CD1c-positive myeloid dendritic cell (primary cell): ENCODE measurements around the gene PURA.

Experiments used
- DNase-seq: peaks from one replicate; pipeline ENCODE4 v3.0.0-alpha.2; 2016; ENCODE audit errors: extremely low spot score

Gene PURA

DNA sequence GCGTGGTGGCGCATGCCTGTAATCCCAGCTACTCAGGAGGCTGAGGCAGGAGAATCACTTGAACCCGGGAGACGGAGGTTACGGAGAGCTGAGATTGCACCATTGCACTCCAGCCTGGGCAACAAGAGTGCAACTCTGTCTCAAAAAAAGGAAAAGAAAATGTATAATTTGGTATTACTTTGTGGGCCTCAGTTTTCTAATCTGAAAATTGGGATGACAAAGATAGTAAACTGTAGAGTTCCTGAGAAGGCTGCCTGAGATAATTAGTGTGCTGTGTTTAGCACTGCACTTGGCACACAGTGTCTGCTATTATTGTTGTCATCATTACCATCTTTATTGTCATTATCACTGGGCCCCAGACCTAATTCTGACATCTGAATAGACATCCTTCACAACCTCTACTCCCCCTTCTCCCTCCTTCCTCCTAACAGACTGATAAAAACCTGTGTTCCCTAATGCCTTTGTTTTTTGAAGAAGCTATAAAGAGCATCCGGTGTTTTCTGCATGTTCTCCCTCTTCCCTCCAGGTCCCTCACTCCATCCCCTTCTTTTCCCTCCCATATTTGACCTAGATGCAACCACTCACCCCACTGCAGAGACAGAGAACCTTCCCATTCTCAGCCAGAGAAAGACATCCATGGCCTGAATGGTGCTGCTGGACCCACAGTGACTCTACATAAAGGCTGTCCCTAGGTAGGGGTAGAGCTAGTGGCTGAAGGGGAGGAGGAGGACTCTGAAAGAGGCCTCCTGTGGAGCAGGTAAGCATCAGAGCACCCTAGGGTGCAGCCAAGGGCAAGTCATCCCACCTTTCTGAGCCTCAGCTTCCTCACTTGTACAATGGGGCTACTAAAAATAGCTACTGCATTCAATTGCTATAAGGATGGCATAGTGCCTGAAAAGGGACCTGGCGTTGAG lies 45.4 kb downstream of the PURA start:
- DNase-seq = no peak

GRCh38 chr5:140162275-140162674 lies 48.4 kb downstream of the PURA start:
- DNase-seq = no peak

DNA sequence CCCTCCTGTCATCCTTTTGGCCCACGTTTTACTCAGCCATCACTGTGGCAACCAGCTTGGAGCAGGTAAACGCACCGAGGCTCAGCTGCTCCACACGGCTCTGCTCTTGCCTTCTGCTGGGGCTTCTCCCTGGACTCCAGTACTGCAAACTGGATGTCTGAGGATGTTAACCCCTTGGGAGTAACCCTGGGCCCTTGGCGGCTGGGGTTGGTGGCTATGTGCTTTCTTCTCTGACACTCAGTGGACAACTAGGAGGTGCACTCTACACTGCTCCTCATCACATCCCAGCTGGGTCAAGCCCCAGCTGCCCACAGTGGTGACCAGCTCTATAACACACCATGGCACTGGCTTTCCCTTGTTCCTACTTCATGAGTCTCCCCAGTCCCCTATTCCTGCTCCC lies 48.9 kb downstream of the PURA start:
- no peak for DNase-seq

DNA sequence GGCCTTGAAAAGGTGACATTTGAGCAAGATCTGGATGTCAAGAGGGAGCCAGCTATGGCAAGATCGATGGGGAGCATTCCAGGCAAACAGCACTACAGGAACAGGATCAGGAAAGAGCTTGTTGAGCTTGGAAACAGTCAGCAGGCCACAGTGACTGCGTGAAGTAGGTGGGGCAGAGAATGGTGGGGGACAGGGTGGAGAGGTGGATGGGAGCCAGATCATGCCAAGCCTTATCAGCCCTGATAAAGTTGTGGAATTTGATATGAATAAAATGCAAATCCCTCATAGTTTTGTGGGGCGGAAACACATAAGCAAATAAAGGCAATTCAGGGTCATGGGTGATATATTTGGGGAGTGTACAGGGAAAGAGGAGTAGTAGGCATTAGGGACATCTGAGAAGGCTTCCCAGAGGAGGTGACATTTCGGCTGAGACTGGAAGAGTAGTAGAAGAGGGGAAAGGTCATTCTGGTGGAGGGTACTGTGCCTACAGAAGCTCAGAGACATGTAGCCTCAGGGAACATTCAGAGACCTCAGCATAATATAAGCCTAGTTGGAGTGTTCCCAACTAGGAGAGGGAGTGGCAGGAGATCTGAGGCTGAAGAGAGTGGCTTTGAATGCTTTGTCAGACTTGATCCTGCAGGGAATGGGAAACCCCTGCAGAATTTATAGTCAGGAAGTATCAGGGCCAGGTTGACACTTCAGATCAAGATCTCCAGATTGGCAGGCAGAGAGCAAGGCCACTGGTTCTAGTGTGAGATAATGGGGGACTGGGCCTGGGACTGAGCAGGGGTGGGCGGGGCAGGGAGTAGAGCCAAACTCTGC lies 51.4 kb downstream of the PURA start:
- no peak for DNase-seq

DNA sequence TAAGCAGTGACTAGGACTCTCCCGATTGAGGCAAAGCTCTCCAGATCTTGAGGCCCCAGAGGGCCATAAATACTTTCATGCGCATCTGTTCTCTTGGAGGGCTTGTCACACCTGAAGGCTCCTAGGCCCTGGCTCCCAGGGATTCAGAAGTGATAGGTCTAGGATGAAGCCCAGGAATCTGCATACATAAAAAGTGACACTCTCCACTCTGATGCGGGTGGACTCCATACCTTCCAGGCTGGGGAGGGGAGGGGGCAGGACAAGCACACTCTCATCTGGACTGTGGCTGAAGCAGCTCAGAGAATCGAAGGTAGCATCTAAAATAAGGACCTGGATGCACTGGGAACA lies 52.0 kb downstream of the PURA start:
- DNase-seq = no peak

GRCh38 chr5:140166911-140167310 lies 53.0 kb downstream of the PURA start:
- peak; percentile 48 for DNase-seq

- no peak for DNase-seq
Observed at GRCh38 chr5:140168371-140168770, 54.5 kb downstream of the PURA start.

GRCh38 chr5:140169410-140169809 lies 55.5 kb downstream of the PURA start:
- peak; percentile 41 for DNase-seq

DNA sequence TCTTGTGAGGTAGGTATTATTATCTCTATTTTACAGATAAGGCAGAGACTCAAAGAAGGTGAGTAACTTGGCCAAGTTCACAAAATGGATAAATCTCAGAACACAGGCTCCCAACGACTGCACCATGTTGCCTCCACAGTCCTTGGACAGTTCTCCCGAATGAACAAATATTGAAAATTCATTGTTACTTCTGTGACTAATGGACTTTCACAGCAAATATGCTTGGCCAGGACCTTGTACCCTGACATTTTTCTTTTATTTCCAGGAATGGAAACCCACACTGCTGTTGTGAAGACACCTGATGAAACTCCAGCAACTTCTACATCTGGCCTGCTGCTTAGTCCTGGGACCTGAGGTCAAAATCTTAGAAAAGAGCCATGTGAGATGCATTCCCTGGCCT lies 58.6 kb downstream of the PURA start:
- DNase-seq = no peak

DNA sequence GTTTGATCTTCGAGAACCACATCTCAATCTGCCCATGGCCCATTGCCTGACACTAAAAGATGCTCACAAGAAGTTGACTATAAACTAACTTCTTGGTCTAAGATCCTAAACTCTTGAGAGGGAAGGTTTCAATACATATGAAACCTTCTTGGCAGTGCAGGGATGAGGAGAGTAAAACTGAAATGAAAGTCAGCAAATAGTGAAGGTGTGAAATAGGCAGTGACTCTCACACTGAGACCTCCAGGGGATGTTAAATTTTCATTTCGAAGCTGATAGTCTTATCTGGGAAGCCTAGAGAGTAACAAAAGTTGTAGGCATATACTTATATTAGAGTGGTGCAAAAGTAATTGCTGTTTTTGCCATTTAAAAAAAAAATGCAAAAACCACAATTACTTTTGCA lies 60.1 kb downstream of the PURA start:
- DNase-seq = no peak

DNA sequence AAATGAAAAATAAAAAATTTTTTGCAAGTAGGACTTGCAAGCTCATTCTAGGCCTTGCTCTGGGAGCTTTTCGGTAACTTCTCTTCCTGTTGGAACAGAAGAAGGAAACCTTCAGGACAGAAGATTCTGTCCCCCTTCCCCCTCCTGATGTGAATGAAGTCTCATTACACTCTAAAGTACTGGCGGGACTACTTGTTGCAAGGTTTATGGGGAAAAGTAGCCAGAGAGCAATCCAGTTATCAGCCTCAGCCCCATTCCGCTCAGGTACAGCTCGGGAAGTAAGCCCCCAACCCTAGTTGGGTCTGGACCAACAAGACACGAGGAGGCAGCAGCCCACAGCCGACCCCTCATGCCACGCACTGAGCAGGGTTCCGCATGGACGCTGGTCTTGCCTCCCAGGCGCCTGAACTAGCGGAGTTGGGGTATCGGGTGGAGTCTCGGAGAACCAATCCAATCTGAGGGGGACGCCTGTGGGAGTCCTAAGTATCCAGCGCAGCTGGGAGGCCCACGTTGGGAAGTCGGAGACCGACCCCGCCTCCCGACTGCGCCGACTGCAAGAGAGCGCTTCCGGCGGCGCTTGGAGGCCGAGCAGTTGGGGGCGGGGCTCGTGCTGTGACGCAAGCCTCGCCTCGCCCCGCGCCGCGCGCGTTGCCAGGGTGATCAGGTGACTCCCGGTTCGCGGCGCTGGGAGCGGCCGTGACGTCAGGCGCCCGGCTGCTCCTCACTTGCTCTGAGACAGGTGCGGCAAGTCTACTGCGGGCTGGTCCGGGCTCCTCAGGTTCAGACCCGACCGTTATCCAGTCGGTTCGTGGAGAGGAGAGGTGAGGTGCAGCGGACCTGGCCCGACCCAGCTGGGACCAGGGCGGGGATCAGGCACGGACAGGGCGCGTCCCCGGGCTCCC lies 60.8 kb downstream of the PURA start, which contains the start of gene CYSTM1:
Gene CYSTM1 (plus strand): TSS at position 724 of the 902 bp plus-strand sequence. CDS start 19,278 bp downstream, outside the sequence.
- DNase-seq = peak; percentile 98
